HG03439 (cell line): Measurements from ENCODE around the gene KLF13.

Experiments
- ATAC-seq: cut with Tn5 transposase; IDR thresholded peaks from one replicate; pipeline ENCODE4 v1.9.1; 2021; ENCODE audit warnings: mild to moderate bottlenecking, moderate library complexity; ENCODE audit not compliant: unreplicated experiment

KLF13 gene

DNA sequence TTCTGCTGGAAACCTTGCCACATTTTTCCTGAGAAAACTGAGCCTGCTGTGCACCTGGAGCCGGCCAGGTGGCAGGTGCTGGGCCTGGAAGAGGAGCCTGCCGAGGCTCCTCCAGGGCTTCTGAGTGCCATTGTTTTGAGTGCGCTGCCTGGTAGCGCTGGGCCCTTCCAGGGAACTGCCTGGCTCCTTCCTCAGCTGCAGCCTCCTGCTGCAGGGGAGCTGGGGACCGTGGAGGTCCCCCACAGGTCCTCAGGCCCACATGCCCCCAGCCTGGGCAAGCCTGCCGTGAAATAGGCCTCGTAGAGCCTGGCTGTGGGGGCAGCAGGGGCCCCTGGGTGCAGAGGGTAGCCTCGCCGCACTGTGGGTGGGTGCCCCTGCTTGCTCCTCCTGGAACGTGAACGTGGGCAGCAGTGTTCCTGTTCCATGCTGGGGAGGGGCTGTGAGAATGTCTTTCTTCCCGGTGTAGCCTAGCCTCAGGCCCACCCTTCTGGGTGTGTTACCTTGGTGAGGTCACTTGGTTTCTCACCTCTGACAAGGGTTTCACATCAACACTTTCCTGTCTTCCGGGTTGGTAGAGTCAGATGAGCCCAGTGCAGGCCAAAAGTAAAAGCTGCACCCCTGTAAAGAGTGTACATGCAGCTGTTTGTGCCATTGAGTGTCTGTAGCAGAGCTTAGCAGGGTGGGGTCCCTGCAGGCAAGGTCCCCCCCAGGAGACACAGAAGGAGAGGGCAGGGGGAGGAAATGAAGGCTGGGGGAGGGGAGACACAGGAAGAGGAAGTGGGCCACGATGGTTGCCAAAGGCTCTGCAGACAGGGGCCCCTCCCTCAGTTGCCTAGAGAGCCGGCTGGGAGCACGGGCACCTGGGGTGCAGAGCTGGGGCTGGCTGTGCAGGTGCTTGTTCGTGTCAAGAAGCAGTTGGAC is 34.5 kb downstream of the KLF13 start:
- peak; percentile 55 for ATAC-seq

DNA sequence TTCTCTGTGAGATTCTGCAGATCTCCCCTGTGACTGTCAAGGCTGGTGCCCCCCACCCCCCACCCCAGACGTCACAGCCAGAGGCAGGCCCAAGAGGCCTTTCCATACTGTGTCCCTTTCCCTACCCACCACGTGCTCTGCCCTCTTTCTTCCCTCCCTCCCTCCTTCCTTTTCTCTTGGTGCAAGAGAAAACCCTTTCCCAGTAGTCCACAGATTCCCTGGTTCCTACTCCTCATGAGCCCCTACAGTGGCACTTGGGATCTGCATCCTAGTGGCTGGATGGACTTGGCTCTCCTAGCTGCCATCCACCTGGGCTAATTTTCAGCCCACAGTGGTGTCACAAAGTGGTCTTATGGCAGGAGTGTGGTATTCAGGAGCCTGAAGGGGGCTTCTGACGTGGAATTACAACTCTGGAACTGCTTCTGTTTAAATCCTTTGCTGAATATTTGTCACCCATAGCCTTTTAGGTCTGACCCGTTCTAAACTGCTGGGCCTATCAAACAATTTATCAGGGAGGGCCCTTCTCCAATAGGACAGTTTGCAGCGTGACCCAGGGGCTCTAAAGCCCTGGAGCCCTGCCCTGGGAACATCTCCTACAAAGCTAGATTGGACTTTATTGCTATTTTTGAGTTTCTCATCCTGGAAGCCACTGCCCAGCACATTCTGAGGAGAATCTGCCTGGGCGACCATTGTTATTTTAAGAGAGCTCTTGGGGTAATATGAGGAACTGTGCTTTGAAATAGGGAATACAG is 35.3 kb downstream of the KLF13 start:
- no peak for ATAC-seq

DNA sequence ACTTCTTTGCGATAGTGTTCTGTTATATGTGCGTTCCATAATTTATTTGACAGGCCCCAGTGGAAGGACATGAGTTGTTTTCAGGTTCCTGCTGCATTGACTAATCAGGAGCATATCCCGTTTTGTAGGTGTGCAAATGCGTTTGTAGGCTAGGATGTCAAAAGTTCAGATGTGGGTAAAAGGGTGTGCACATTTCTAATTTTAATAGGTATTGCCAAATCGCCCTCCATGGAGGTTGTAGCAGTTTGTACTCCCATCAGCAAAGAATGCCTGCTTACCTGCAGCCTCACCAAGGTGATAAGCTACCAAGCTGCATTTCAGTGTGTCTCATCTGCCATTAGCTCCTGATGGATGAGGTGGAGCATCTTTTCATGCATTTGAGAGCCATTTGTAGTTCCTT is 36.3 kb downstream of the KLF13 start:
- no peak for ATAC-seq

DNA sequence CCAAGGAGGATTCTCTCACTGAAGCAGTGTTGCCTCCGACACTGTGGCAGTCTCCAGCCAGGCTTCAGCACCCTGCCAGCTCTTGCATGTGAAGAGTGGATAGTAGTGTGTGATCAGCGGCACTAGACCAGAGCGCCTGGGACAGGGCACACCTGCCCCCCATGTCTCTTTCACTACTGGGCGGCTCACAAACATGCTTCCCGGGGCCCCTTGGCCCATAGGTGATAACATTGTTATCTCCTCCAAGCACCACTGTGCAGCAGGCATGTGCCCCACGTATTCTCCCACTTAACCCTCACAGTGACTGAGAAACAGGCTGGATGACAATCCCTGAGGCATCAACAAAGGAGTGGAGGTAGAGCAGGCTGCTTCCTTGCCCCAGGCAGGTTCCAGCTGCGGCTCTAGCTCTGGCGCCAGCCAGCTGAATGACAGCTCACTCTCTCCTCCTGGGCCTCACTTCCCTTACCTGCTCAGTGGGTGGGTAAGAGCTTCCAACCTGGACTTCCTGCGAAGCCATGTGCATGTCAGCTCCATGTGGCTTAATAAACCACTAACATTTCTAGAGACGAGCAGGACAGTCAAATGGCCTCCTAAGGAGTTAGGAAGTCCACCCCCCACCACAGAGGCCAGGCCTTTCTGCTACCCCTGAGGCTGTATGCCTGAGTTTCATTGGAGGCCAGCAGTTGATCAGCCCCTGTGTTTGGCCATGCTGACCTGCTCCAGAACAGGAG is 37.8 kb downstream of the KLF13 start:
- no peak for ATAC-seq

DNA sequence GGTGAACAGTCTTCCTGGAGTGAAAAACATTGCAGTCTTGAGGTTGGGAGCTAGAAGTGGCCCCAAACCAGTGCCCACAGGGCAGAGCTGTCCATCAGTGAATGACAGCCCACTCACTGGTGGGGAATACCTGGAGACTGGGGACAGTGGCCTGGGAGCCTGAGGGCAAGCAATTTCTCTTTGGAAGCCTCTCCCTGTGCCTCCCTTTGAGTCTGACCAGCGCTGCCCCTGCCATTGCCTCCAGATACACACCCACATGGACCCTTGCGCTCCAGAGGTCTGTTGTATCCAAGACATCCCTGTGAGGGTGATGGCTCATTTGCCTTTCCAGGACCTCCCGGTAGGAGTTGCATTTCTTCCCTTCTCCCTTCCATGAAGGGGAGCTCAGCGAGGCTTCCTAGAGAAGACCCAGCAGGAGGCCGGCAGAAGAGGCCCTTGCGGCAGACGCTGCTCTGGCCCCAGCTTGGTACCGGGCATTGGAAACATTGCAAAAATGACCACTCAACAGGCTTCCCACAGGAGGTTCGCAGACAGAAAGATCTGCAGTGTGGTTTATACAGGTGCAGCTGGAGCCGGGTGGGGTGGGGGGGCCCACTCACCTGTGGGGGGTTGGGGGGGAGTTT is 38.5 kb downstream of the KLF13 start:
- ATAC-seq, result no peak

DNA sequence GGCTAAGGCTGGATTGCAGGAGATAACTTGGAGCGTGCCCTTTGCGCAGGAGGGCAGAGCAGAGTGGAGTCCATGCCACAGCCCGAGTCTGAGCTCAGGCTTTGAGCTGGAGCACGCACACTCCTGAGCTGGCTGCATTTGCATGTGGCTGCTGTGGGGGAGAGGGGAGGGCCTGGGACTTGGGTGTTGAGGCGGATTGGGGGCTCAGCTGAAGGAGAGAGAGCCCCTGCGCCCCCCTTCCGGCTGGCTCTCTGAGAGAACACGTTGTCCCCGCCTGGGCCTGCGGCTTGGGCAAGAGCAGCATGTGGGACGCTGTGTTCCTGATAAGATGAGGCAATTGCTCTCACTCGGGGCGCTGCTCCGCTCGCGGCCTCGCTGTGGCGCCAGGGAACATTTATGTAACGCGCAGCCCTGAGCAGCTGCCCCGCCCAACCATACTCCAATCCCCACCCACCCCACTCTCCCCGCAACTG is 39.1 kb downstream of the KLF13 start:
- no peak for ATAC-seq

DNA sequence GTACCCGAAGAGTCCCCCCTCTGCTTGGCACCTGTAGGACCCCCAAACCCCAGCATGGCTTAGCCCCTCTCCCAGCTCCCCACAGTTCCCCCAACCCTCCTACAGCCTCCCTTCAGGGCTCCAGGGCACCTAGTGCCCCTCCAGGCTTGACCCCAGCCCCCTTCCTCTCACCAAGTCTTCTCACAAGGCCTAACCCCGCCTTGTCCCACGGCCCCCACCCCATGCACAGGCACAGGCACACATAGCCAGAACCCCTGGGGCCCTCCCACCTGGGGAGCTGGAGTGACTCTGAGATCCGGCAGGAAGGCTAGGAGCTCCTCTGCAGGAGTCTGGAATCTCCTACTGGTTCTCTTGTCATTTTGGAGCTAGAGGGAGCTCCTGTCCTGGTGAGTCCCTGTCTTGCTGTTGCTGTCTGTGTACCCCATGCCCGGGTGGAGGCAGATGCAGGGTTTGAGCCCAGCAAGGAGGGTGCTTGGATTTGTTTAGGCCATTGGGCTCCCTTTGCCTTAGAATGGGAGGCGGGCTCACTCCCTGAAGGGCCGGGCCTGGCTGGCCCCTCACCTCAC is 39.6 kb downstream of the KLF13 start:
- ATAC-seq, result no peak

- no peak for ATAC-seq
Measured at GRCh38 chr15:31367021-31367729, 40.5 kb downstream of the KLF13 start.

DNA sequence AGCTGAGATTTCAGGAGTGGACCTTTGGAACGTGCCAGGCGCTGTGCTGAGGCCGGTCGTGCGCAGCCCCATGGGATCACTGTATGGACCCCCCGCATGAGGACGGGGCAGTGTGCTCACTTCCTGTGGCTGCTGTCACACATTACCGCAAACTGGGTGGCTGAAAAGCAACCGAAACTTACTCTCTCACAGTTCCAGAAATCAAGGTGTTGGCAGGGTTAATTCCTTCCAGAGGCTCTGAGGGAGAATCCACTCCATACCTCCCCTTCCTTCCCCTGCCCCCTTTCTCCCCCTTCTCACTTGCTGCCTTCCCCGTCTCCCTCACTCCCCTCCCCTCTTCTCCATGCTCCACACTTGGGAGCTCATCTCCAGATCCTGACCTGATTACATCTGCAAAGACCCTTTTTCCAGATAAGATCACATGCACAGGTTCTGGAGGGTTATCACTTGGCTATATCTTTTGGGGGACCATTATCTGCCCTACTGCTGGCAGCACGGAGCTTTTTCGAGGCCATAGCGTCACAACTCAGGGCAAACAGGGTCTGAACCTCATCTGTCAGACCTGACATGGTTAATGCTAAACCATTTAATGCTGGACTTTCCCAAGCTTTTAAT is 41.2 kb downstream of the KLF13 start:
- ATAC-seq, result no peak

DNA sequence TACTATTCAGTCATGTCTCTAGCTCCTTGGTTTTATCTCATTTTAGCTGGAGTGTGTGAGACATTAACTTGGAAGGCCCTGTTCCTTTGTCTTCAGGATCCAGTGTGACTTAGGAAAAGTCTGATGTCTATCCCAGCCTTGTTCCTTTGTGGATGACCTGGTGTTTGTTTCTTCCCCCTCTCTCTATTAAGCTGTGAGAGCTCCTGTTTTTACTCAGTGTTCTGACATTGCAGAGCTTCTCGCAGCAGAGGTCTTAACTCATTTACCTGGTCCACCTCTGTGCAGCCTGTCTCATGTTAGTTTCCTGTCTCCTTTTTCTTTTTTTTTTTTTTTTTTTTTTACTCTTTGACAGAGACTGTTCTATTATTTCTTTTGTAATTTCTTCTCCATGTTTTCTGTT is 43.1 kb downstream of the KLF13 start:
- no peak for ATAC-seq

- no peak for ATAC-seq
Measured at GRCh38 chr15:31371520-31372240, 45.0 kb downstream of the KLF13 start.

DNA sequence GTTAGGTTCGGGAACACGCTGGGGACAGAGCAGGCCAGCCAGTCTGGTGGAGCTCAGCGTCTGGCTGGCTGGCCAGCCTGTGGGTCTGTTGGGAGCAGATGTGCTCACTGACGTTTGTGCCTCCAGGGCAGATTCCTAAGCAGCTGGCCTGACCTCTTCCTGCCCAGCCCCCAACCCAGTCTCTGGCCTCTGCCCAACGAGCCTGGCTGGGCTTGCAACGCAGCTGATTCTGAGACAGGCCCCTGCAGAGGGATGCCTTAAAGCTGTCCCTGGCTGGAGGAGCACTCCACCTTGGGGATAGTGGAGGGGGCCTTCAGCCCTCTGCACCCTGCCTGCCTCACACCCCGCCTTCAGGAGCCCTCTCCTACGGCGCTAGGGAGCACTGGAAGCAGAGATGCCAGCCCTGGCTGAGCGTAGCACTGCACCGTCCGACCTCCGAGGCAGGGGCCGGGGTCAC is 46.0 kb downstream of the KLF13 start:
- ATAC-seq, result no peak

DNA sequence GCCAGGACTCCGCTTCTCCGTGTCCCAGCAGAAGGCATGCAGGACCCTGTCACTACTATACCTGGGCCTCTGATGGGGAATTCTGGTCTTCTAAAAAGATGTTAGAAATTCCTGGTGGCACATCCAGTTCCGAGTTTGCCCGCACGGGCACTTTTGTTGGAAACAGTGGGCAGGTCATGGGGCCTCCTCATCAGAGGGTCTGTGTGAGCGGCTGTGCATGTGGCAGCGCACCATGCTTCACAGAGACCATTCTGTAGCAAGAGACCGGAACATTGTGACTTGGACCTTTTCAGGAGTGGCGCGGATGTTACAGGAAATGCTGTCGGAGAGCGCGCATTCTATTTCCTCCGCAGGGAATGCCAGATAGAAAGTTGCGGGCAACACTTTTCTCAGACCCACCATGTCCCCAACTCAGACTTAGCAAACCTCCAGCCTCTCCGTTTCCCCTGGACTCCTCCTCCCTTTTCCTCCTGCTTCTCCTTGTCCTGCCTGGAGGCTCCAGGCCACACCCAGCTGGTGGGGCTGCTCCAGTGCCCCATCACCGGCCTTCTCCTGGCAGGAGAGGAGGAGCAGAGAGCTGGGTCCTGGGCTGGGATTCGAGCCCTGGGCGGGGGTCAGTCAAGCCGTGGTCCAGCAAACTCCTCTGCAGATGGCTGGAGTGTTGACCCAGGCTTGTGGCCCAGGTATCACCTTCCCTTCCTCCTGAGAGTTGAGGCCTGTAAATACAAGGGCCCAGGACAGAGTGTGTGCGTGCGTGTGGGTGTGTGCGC is 46.6 kb downstream of the KLF13 start:
- ATAC-seq, result no peak

DNA sequence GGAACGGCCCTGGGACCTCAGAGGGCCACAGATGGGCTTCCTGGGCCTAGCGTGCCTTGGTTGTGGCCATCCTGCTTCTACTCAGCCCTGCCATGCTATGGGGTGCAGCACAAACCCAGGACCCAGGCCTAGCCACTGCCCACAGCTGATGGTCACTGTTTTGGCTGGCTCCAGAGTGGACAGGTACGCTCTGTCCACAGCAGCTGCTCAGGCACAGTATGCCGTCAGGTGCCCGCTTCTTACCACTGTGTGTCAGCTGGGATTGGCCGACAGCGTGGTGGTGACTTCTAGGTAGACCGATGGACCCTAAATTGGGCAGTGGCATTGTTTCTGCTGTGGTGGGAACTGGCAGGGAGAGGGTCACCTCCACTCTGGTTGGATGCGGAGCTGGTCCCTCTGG is 47.3 kb downstream of the KLF13 start:
- ATAC-seq, result no peak

DNA sequence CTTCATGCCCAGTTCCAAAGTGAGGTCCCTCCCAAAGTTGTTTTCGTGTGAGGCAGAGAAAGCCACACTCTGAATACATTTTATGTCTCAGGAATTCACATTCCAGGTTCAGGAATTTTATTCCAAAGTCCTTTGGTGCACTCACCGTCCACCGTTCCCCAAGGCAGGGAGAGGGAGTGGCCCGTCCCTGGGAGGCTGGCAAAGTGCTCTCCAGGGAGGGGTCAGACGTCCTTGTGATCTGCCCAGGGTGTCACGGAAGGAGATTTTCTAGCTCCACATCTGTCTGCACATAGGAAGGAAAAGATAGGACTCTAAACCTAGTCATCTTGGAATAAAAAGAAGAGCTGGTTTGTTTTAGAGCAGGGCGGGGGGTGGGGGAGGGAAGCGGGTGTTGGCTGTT is 47.9 kb downstream of the KLF13 start:
- ATAC-seq, result no peak

GRCh38 chr15:31374986-31375385 is 48.4 kb downstream of the KLF13 start:
- no peak for ATAC-seq

DNA sequence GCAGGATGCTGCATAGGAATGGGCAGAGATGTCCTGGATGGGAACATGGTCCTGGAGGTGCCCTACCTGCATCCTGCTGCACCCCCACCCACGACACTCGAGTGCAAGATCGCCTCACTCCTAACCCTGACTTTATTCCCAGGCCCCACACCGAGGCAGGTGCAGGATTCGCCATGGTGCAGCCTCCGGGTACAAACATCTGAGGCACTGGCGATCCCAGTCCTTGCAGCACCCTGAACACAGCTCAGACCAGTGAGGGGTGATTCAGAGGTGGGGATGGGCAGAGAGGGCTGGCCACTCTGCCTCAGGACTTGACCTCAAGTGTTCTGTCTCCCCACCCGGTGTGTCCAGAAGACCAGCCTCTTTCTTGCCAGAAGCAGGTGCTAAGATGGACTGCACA is 49.1 kb downstream of the KLF13 start:
- ATAC-seq, result no peak

- no peak for ATAC-seq
Measured at GRCh38 chr15:31376511-31376910, 49.9 kb downstream of the KLF13 start.
